SK-N-SH treated with all-trans-retinoic acid at 6 μM for 48 hours (cell line): ENCODE data around the gene CRYGA.
A peak's percentile ranks its signal among the peaks of the same experiment; 100 is the strongest.

Experiments
- ATAC-seq: fragments of 200-7000 bp; cut with Tn5 transposase; 3 replicates; pipeline ENCODE4 v1.9.1; 2020; ENCODE audit warnings: mild to moderate bottlenecking, moderate library complexity
- ARNTL ChIP-seq: fragments of 450-650 bp; formaldehyde crosslinking; IDR thresholded peaks from 2 replicates; pipeline ENCODE4 v1.5.0; 2020; ENCODE audit warnings: low read depth, mild to moderate bottlenecking, moderate library complexity, borderline replicate concordance
- BACH2 ChIP-seq: fragments of 250-450 bp; sonication (Bioruptor Pico); IDR thresholded peaks from 2 replicates; pipeline ENCODE4 v1.9.0; 2021; ENCODE audit warnings: mild to moderate bottlenecking, borderline replicate concordance
- CSDC2 ChIP-seq: fragments of 250-450 bp; sonication (Bioruptor Pico); IDR thresholded peaks from 2 replicates; pipeline ENCODE4 v1.5.0; 2020; ENCODE audit warnings: mild to moderate bottlenecking, moderate library complexity
- ESRRG ChIP-seq: fragments of 250-450 bp; sonication (Bioruptor Pico); IDR thresholded peaks from 2 replicates; pipeline ENCODE4 v1.6.1; 2021; ENCODE audit warnings: mild to moderate bottlenecking
- GLIS3 ChIP-seq: fragments of 250-450 bp; sonication (Bioruptor Pico); IDR thresholded peaks from 2 replicates; pipeline ENCODE4 v1.5.0; 2020; ENCODE audit warnings: mild to moderate bottlenecking, moderate library complexity
- ISL1 ChIP-seq: fragments of 250-450 bp; sonication (Bioruptor Pico); IDR thresholded peaks from 2 replicates; pipeline ENCODE4 v2.1.2; 2022; ENCODE audit warnings: mild to moderate bottlenecking, moderate library complexity
- OSR1 ChIP-seq: fragments of 250-450 bp; sonication (Bioruptor Pico); IDR thresholded peaks from 2 replicates; pipeline ENCODE4 v1.8.0; 2022; ENCODE audit warnings: moderate library complexity, mild to moderate bottlenecking, inconsistent platforms
- PPARA ChIP-seq: fragments of 250-450 bp; sonication (Bioruptor Pico); IDR thresholded peaks from 2 replicates; pipeline ENCODE4 v1.5.0; 2020; ENCODE audit warnings: mild to moderate bottlenecking, borderline replicate concordance
- RARB ChIP-seq: fragments of 250-450 bp; sonication (Bioruptor Pico); IDR thresholded peaks from 2 replicates; pipeline ENCODE4 v1.8.0; 2021; ENCODE audit warnings: mild to moderate bottlenecking, moderate library complexity
- SNAI2 ChIP-seq: fragments of 250-450 bp; sonication (Bioruptor Pico); IDR thresholded peaks from 2 replicates; pipeline ENCODE4 v1.5.0; 2020; ENCODE audit warnings: mild to moderate bottlenecking, moderate library complexity
- TCF4 ChIP-seq: fragments of 250-450 bp; sonication (Bioruptor Pico); IDR thresholded peaks from 2 replicates; pipeline ENCODE4 v1.8.0; 2021; ENCODE audit warnings: mild to moderate bottlenecking, moderate library complexity, borderline replicate concordance
- TOX ChIP-seq: fragments of 250-450 bp; sonication (Bioruptor Pico); IDR thresholded peaks from 2 replicates; pipeline ENCODE4 v1.8.0; 2021; ENCODE audit warnings: mild to moderate bottlenecking, moderate library complexity, borderline replicate concordance
- ZC3H10 ChIP-seq: fragments of 250-450 bp; sonication (Bioruptor Pico); IDR thresholded peaks from 2 replicates; pipeline ENCODE4 v1.5.1; 2021; ENCODE audit warnings: mild to moderate bottlenecking, moderate library complexity
- ZFP3 ChIP-seq: fragments of 250-450 bp; sonication (Bioruptor Pico); IDR thresholded peaks from 2 replicates; pipeline ENCODE4 v1.5.0; 2020; ENCODE audit warnings: mild to moderate bottlenecking, moderate library complexity
- ZFP30 ChIP-seq: fragments of 450-650 bp; formaldehyde crosslinking; IDR thresholded peaks from 2 replicates; pipeline ENCODE4 v1.5.0; 2022; ENCODE audit warnings: mild to moderate bottlenecking, moderate library complexity
- ZNF565 ChIP-seq: fragments of 450-650 bp; formaldehyde crosslinking; conservative IDR thresholded peaks from 2 replicates; pipeline ENCODE4 v1.5.0; 2020; ENCODE audit warnings: low read depth, mild to moderate bottlenecking, moderate library complexity
- ZNF70 ChIP-seq: fragments of 450-650 bp; formaldehyde crosslinking; IDR thresholded peaks from 2 replicates; pipeline ENCODE4 v1.5.0; 2020; ENCODE audit warnings: mild to moderate bottlenecking, moderate library complexity
- ZNF8 ChIP-seq: fragments of 450-650 bp; formaldehyde crosslinking; IDR thresholded peaks from 2 replicates; pipeline ENCODE4 v1.5.0; 2020; ENCODE audit warnings: mild to moderate bottlenecking, moderate library complexity
- TF ChIP-seq, protein P1 (sequence below): fragments of 250-450 bp; sonication (Bioruptor Pico); IDR thresholded peaks from 2 replicates; pipeline ENCODE4 v1.5.0; 2020; ENCODE audit warnings: mild to moderate bottlenecking, moderate library complexity
- TF ChIP-seq, protein P2 (sequence below): fragments of 250-450 bp; sonication (Bioruptor Pico); IDR thresholded peaks from 2 replicates; pipeline ENCODE4 v1.8.0; 2020; ENCODE audit warnings: mild to moderate bottlenecking, moderate library complexity, borderline replicate concordance
- TF ChIP-seq, protein P3 (sequence below): fragments of 250-450 bp; sonication (Bioruptor Pico); IDR thresholded peaks from 2 replicates; pipeline ENCODE4 v1.5.1; 2020; ENCODE audit warnings: low read depth, mild to moderate bottlenecking, moderate library complexity
- TF ChIP-seq, protein P4 (sequence below): fragments of 250-450 bp; sonication (Bioruptor Pico); IDR thresholded peaks from 2 replicates; pipeline ENCODE4 v1.5.1; 2021; ENCODE audit warnings: mild to moderate bottlenecking, moderate library complexity

The CRYGA gene

DNA sequence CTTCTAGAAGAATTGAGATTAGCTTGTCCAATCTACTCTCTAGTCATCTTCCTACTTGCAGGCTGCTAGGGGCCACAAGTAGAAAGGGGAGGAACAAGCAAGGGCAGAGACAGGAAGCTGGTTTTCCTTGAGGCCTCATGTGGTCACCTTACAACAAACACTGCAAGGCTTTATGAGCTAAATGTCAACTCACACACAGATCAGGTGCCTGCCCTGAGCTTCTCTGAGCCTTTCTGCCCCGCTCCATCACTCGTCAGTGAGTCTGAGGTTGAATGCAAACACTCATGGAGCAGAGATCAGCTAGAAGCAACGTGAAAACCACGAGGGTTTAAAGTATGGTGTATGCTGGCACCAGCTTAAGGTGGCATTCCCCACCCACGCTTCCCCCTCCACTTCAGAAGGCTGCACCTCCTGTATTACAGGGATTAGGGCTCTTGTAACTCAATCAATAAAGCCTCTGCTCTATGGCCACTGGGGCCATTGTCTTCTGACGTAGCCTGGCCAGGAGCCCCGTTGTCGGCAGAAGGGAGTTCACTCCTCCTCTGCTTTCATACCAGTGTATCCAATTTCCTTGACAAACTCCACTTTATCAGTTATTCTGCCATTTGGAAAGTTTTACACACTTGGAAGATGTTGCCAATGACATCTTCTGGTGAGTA, 28.3 kb downstream of the CRYGA start (continued):
- no peak for TF ChIP-seq OSR1 (CRISPR knock-in tag)
- no peak for TF ChIP-seq ZC3H10 (CRISPR knock-in tag)
- TF ChIP-seq ZFP30, result no peak

DNA sequence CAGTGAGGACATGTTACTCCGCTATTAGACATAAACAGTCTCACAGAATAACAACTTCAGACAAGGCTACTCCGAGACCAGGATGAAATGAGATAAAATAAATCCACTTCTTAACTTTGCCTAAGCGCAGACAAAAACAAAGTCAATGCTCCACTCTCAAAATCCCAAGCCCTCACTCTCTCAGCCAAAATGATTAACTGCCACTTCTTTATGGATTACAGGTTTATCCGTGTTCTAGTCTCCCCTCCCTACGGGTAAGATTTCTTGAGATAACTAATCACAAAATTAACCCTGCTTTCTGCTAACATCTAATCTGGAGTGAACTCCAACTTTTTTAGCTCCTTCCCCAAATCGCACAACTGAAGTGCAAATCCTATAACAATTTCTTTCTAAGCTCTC, 32.7 kb downstream of the CRYGA start:
- no peak for TF ChIP-seq TOX
- TF ChIP-seq, protein P1, sequence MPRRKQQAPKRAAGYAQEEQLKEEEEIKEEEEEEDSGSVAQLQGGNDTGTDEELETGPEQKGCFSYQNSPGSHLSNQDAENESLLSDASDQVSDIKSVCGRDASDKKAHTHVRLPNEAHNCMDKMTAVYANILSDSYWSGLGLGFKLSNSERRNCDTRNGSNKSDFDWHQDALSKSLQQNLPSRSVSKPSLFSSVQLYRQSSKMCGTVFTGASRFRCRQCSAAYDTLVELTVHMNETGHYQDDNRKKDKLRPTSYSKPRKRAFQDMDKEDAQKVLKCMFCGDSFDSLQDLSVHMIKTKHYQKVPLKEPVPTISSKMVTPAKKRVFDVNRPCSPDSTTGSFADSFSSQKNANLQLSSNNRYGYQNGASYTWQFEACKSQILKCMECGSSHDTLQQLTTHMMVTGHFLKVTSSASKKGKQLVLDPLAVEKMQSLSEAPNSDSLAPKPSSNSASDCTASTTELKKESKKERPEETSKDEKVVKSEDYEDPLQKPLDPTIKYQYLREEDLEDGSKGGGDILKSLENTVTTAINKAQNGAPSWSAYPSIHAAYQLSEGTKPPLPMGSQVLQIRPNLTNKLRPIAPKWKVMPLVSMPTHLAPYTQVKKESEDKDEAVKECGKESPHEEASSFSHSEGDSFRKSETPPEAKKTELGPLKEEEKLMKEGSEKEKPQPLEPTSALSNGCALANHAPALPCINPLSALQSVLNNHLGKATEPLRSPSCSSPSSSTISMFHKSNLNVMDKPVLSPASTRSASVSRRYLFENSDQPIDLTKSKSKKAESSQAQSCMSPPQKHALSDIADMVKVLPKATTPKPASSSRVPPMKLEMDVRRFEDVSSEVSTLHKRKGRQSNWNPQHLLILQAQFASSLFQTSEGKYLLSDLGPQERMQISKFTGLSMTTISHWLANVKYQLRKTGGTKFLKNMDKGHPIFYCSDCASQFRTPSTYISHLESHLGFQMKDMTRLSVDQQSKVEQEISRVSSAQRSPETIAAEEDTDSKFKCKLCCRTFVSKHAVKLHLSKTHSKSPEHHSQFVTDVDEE (CRISPR knock-in tag), result no peak
- no peak for TF ChIP-seq CSDC2
- no peak for TF ChIP-seq RARB (CRISPR knock-in tag)
- no peak for TF ChIP-seq PPARA (CRISPR knock-in tag)
- TF ChIP-seq, protein P2, sequence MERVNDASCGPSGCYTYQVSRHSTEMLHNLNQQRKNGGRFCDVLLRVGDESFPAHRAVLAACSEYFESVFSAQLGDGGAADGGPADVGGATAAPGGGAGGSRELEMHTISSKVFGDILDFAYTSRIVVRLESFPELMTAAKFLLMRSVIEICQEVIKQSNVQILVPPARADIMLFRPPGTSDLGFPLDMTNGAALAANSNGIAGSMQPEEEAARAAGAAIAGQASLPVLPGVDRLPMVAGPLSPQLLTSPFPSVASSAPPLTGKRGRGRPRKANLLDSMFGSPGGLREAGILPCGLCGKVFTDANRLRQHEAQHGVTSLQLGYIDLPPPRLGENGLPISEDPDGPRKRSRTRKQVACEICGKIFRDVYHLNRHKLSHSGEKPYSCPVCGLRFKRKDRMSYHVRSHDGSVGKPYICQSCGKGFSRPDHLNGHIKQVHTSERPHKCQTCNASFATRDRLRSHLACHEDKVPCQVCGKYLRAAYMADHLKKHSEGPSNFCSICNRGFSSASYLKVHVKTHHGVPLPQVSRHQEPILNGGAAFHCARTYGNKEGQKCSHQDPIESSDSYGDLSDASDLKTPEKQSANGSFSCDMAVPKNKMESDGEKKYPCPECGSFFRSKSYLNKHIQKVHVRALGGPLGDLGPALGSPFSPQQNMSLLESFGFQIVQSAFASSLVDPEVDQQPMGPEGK, result no peak
- TF ChIP-seq ZNF565 (CRISPR knock-in tag), result no peak
- no peak for TF ChIP-seq BACH2 (CRISPR knock-in tag)
- no peak for ATAC-seq

DNA sequence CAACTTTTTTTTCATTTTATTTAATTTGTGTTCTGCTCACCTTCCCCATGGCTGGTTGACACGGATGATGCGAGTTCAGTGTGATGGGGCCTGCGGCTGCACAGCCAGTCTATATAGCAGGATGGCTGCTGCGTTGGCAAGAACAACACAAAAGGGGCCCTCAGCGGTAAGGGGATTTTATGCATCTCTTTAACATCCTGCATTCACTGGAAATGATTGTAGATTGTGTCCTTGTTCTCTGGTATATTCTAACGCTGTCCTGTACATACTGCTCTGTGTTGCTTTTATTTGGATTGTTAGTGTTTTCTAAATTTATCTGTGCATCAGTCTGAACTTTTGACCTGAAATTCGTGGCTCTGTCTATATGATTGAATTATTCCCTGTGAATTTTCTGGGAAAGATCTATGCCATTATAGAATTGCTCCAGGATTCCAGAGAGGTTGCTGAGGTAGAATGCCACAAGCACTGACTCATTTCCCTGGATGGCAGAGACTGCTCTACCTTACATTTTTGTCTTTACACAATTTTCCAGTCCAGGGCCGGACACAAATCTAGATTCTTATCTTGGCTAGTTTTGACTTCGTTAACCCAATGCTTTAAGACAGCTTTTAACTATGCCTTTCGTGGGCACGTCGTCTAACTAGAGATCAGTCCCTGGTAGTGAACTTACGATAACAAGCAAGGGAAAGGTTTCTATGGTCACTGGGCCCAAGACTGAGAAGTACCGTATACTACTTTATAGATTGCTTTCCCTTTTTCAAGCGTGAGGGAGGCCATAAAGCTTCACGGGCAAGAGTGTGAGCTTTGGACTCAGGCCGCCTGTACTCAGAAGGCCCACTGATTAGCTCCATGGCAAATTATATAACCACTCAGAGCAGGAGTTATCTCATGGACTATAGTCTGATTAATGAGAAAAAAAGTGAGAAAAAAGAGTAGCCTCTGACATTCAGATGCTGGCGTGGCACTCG, 33.4 kb downstream of the CRYGA start, which contains the start of gene CRYGC:
Gene CRYGC, minus strand, starts transcription at position 85 of the 968 bp plus-strand sequence. Its CDS starts 36 bp downstream, at position 49.
- peak; percentile 85 for ATAC-seq
- peak; percentile 68 for TF ChIP-seq ZC3H10 (CRISPR knock-in tag)
- peak; percentile 84 for TF ChIP-seq ISL1 (CRISPR knock-in tag)
- 0 out of 2 replicates have a peak, but pooled peaks have one; percentile 12 for TF ChIP-seq ZFP3
- no peak for TF ChIP-seq ZNF565 (CRISPR knock-in tag)
- no peak for TF ChIP-seq PPARA (CRISPR knock-in tag)
- TF ChIP-seq, protein P1 (CRISPR knock-in tag), result no peak
- TF ChIP-seq ZNF70, result 0 out of 2 replicates have a peak, but pooled peaks have one; percentile 27
- peak; percentile 81; the same call in 1 of the 2 replicates for TF ChIP-seq SNAI2 (CRISPR knock-in tag)
- TF ChIP-seq, protein P3, sequence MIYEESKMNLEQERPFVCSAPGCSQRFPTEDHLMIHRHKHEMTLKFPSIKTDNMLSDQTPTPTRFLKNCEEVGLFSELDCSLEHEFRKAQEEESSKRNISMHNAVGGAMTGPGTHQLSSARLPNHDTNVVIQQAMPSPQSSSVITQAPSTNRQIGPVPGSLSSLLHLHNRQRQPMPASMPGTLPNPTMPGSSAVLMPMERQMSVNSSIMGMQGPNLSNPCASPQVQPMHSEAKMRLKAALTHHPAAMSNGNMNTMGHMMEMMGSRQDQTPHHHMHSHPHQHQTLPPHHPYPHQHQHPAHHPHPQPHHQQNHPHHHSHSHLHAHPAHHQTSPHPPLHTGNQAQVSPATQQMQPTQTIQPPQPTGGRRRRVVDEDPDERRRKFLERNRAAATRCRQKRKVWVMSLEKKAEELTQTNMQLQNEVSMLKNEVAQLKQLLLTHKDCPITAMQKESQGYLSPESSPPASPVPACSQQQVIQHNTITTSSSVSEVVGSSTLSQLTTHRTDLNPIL (CRISPR knock-in tag), result no peak
- no peak for TF ChIP-seq OSR1 (CRISPR knock-in tag)
- TF ChIP-seq, protein P4, sequence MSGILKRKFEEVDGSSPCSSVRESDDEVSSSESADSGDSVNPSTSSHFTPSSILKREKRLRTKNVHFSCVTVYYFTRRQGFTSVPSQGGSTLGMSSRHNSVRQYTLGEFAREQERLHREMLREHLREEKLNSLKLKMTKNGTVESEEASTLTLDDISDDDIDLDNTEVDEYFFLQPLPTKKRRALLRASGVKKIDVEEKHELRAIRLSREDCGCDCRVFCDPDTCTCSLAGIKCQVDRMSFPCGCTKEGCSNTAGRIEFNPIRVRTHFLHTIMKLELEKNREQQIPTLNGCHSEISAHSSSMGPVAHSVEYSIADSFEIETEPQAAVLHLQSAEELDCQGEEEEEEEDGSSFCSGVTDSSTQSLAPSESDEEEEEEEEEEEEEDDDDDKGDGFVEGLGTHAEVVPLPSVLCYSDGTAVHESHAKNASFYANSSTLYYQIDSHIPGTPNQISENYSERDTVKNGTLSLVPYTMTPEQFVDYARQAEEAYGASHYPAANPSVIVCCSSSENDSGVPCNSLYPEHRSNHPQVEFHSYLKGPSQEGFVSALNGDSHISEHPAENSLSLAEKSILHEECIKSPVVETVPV, result no peak
- TF ChIP-seq ZFP30, result no peak
- no peak for TF ChIP-seq GLIS3
- no peak for TF ChIP-seq TOX
- TF ChIP-seq ESRRG (CRISPR knock-in tag), result 0 out of 2 replicates have a peak, but pooled peaks have one; percentile 35
- TF ChIP-seq BACH2 (CRISPR knock-in tag), result no peak
- TF ChIP-seq, protein P2, result 0 out of 2 replicates have a peak, but pooled peaks have one; percentile 53
- TF ChIP-seq CSDC2, result no peak
- TF ChIP-seq ARNTL (CRISPR knock-in tag), result no peak
- no peak for TF ChIP-seq RARB (CRISPR knock-in tag)
- peak; percentile 28; the same call in 1 of the 2 replicates for TF ChIP-seq TCF4
- TF ChIP-seq ZNF8, result 0 out of 2 replicates have a peak, but pooled peaks have one; percentile 11
